Smooth muscle cell of the umbilical artery (primary cell): ENCODE data around the gene SRC. TPM values are rescaled to one million over a fixed set of nuclear protein-coding genes. Genes with fewer than 3 reads are reported as not detected.

Experiments
- total RNA-seq: library from RNA; depleted of rRNA; stranded (reverse); fragments of >200 nt; gene quantifications from 2 replicates; pipeline ENCODE4 v1.2.3, GENCODE V29; 2014

The SRC gene
- 18.7 and 40.4 TPM in 2 replicates for total RNA-seq

DNA sequence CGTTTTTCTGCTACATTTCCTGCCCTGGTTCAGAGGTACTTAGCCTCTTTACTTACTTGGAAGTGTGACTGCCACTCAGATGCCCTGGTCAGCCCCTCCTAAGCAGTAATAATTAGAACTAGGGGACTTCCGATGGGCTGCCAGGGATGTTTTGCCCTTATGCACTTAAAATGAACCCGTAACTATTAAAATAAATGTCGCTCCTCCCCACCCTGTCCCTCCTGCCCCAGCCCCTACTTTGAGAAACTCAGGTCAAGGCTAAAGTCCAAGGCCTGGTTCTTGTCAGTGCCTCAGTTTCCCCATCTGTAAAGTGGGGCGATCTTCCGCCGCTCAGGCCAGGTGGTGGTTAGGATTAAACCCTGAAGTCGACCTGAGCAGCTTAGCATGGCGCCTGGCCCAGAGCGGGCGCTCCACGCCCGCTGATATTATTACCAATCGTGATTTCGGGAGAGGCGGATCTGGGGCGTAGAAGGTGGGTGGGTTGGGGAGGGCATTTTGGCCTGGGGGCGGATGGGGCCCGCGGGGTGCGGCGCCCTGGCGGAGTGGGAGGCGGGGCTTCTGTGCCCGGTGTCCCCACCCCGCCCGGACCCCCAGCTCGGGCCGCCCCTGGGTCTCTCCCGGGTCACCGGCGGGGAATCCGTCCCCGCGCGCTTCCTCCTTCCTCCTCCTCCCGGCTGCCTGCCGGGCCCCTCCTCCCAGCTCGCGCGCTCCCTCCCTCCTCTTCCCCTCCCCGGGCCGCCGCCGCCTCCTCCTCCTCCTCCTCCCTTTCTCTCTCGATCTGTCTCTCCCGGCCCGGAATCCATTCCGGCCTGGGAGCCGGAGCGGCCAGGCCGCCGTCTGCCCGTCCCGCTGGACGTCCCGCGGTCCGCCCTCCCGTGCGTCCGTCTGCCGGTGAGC lies at the start of gene SRC:
SRC (plus strand) TSS at position 802 of the 897 bp plus-strand sequence. CDS start 38,014 bp downstream, outside the sequence.

Other genes with a start within 250 kb of the SRC start
- gene RPN2, start 166.8 kb upstream of the SRC start, total RNA-seq = 530 and 602 TPM in 2 replicates
- gene MROH8, start 166.6 kb upstream of the SRC start, total RNA-seq = 0.89 and 1.2 TPM in 2 replicates
- not detected in 2 replicates for gene GHRH, start 84.3 kb upstream of the SRC start, total RNA-seq
- gene MANBAL, start 56.5 kb upstream of the SRC start, total RNA-seq = 20.2 and 33.5 TPM in 2 replicates
- gene NNAT, start 175.1 kb downstream of the SRC start, total RNA-seq = 0.42 TPM in 1 of 2 replicates, not detected in the other
- gene BLCAP, start 181.7 kb downstream of the SRC start, total RNA-seq = 43.1 and 48.8 TPM in 2 replicates